ENCODE measurements around the gene MDC1.
"Not testable (repeated sequence)": the region's sequence is repeated elsewhere in the genome, so short reads cannot be mapped to it uniquely, and the experiment has no call there.

The MDC1 gene

GRCh38 chr6:30763155-30763617, 46.1 kb upstream of the MDC1 start:
- TF ChIP-seq CTCF (IDR thresholded peaks at IDR 0.05) = no peak
- Mint-ChIP-seq H3K4me3 (no peak overlapping the region), H3K9me3 (peaks cover 3% of the 10 kb centered on the region), H3K4me1 (peaks cover 63% of the 10 kb centered on the region), H3K27me3 (ENCODE audit: low read depth, poor library complexity) (peaks cover 3% of the 10 kb centered on the region), H3K36me3 (ENCODE audit: low read depth) (no peaks in the 10 kb centered on the region), H3K27ac (peak overlapping the region; percentile 9)
- no peak for DNase-seq

GRCh38 chr6:30761791-30762429, 44.8 kb upstream of the MDC1 start:
- TF ChIP-seq CTCF (IDR thresholded peaks at IDR 0.05) = no peak
- H3K9me3 Mint-ChIP-seq = peaks cover 3% of the 10 kb centered on the region
- peaks cover 57% of the 10 kb centered on the region for H3K4me1 Mint-ChIP-seq
- DNase-seq = no peak
- H3K4me3 Mint-ChIP-seq = no peak overlapping the region
- no peaks in the 10 kb centered on the region for H3K36me3 Mint-ChIP-seq (ENCODE audit: low read depth)
- peaks cover 3% of the 10 kb centered on the region for H3K27me3 Mint-ChIP-seq (ENCODE audit: low read depth, poor library complexity)
- H3K27ac Mint-ChIP-seq = peak overlapping the region; percentile 45

- peaks cover 3% of the 10 kb centered on the region for H3K27me3 Mint-ChIP-seq (ENCODE audit: low read depth, poor library complexity)
- no peak for TF ChIP-seq CTCF (IDR thresholded peaks at IDR 0.05)
- no peaks in the 10 kb centered on the region for H3K36me3 Mint-ChIP-seq (ENCODE audit: low read depth)
- no peak for DNase-seq
- no peak overlapping the region for H3K4me3 Mint-ChIP-seq
- H3K9me3 Mint-ChIP-seq = peaks cover 3% of the 10 kb centered on the region
- H3K4me1 Mint-ChIP-seq = peaks cover 46% of the 10 kb centered on the region
- no peak overlapping the region for H3K27ac Mint-ChIP-seq
Measured at GRCh38 chr6:30760549-30760948, 43.5 kb upstream of the MDC1 start.

GRCh38 chr6:30759575-30760239, 42.6 kb upstream of the MDC1 start:
- peaks cover 38% of the 10 kb centered on the region for H3K4me1 Mint-ChIP-seq
- no peak overlapping the region for H3K4me3 Mint-ChIP-seq
- no peak for TF ChIP-seq CTCF (IDR thresholded peaks at IDR 0.05)
- no peak overlapping the region for H3K27ac Mint-ChIP-seq
- no peaks in the 10 kb centered on the region for H3K36me3 Mint-ChIP-seq (ENCODE audit: low read depth)
- peaks cover 3% of the 10 kb centered on the region for H3K27me3 Mint-ChIP-seq (ENCODE audit: low read depth, poor library complexity)
- no peak for DNase-seq
- H3K9me3 Mint-ChIP-seq = peaks cover 3% of the 10 kb centered on the region

GRCh38 chr6:30757261-30757904, 40.3 kb upstream of the MDC1 start:
- Mint-ChIP-seq H3K9me3 (peaks cover 3% of the 10 kb centered on the region), H3K27me3 (ENCODE audit: low read depth, poor library complexity) (peaks cover 3% of the 10 kb centered on the region), H3K4me3 (no peak overlapping the region), H3K36me3 (ENCODE audit: low read depth) (no peaks in the 10 kb centered on the region), H3K4me1 (peaks cover 32% of the 10 kb centered on the region), H3K27ac (no peak overlapping the region)
- TF ChIP-seq CTCF (IDR thresholded peaks at IDR 0.05) = no peak
- no peak for DNase-seq

- H3K36me3 Mint-ChIP-seq (ENCODE audit: low read depth); H3K27ac Mint-ChIP-seq; DNase-seq; H3K27me3 Mint-ChIP-seq (ENCODE audit: low read depth, poor library complexity); H3K4me3 Mint-ChIP-seq; H3K9me3 Mint-ChIP-seq: not testable (repeated sequence)
- peaks cover 39% of the 10 kb centered on the region for H3K4me1 Mint-ChIP-seq
Measured at GRCh38 chr6:30756405-30757003, 39.4 kb upstream of the MDC1 start.

Data from nephron progenitor cell (in vitro differentiated cells).